IPS-15b (cell line): ENCODE results near the gene FBXW8.

Experiments
- H3K27me3 ChIP-seq: one replicate; pipeline ENCODE4 v1.6.1; 2013; ENCODE audit warnings: low read length; ENCODE audit not compliant: control insufficient read depth, insufficient read depth
- H3K36me3 ChIP-seq: one replicate; pipeline ENCODE4 v1.6.1; 2013; ENCODE audit warnings: low read length; ENCODE audit not compliant: control insufficient read depth, insufficient read depth
- H3K4me1 ChIP-seq: one replicate; pipeline ENCODE4 v1.6.1; 2013; ENCODE audit warnings: mild to moderate bottlenecking, low read length; ENCODE audit not compliant: control insufficient read depth, insufficient read depth
- H3K4me3 ChIP-seq: one replicate; pipeline ENCODE4 v1.5.1; 2013; ENCODE audit warnings: low read depth, low read length
- H3K9ac ChIP-seq: one replicate; pipeline ENCODE4 v1.6.1; 2013; ENCODE audit warnings: low read depth, mild to moderate bottlenecking, low read length
- H3K9me3 ChIP-seq: one replicate; pipeline ENCODE4 v1.6.1; 2013; ENCODE audit warnings: mild to moderate bottlenecking, low read length; ENCODE audit not compliant: control insufficient read depth, insufficient read depth

The FBXW8 gene

GRCh38 chr12:117034249-117034648 is 123.5 kb downstream of the FBXW8 start:
- Histone ChIP-seq H3K9ac (peak overlapping the region; percentile 47), H3K36me3 (no peaks in the 10 kb centered on the region), H3K4me1 (no peaks in the 10 kb centered on the region), H3K9me3 (no peaks in the 10 kb centered on the region), H3K4me3 (no peak overlapping the region), H3K27me3 (no peaks in the 10 kb centered on the region)

GRCh38 chr12:117034701-117035151 is 124.0 kb downstream of the FBXW8 start:
- Histone ChIP-seq H3K36me3 (no peaks in the 10 kb centered on the region), H3K4me3 (no peak overlapping the region), H3K9ac (no peak overlapping the region)

GRCh38 chr12:117035287-117035686 is 124.5 kb downstream of the FBXW8 start:
- no peaks in the 10 kb centered on the region for H3K27me3 ChIP-seq
- H3K9me3 ChIP-seq: no peaks in the 10 kb centered on the region
- H3K36me3 ChIP-seq: no peaks in the 10 kb centered on the region
- H3K9ac ChIP-seq: no peak overlapping the region
- H3K4me3 ChIP-seq: no peak overlapping the region
- H3K4me1 ChIP-seq: no peaks in the 10 kb centered on the region

More at GRCh38 chr12:117034701-117035151, 124.0 kb downstream of the FBXW8 start:
- Histone ChIP-seq H3K27me3 (no peaks in the 10 kb centered on the region), H3K9me3 (no peaks in the 10 kb centered on the region), H3K4me1 (no peaks in the 10 kb centered on the region)

GRCh38 chr12:117036046-117036445 is 125.3 kb downstream of the FBXW8 start:
- Histone ChIP-seq H3K4me3 (no peak overlapping the region), H3K36me3 (no peaks in the 10 kb centered on the region), H3K4me1 (no peaks in the 10 kb centered on the region), H3K27me3 (no peaks in the 10 kb centered on the region), H3K9me3 (no peaks in the 10 kb centered on the region), H3K9ac (no peak overlapping the region)

GRCh38 chr12:117036547-117036946 is 125.8 kb downstream of the FBXW8 start:
- Histone ChIP-seq H3K4me3 (no peak overlapping the region), H3K9me3 (no peaks in the 10 kb centered on the region), H3K4me1 (no peaks in the 10 kb centered on the region), H3K9ac (no peak overlapping the region), H3K27me3 (no peaks in the 10 kb centered on the region), H3K36me3 (no peaks in the 10 kb centered on the region)

- no peaks in the 10 kb centered on the region for H3K9me3 ChIP-seq
Measured at GRCh38 chr12:117037289-117038022, 126.7 kb downstream of the FBXW8 start.

GRCh38 chr12:117038023-117038680 is 127.4 kb downstream of the FBXW8 start:
- no peak overlapping the region for H3K9ac ChIP-seq
- H3K27me3 ChIP-seq: no peaks in the 10 kb centered on the region
- no peaks in the 10 kb centered on the region for H3K4me1 ChIP-seq
- no peaks in the 10 kb centered on the region for H3K9me3 ChIP-seq
- no peaks in the 10 kb centered on the region for H3K36me3 ChIP-seq
- no peak overlapping the region for H3K4me3 ChIP-seq

More at GRCh38 chr12:117037289-117038022, 126.7 kb downstream of the FBXW8 start:
- no peak overlapping the region for H3K9ac ChIP-seq
- H3K27me3 ChIP-seq: no peaks in the 10 kb centered on the region
- H3K4me1 ChIP-seq: no peaks in the 10 kb centered on the region
- no peaks in the 10 kb centered on the region for H3K36me3 ChIP-seq
- H3K4me3 ChIP-seq: no peak overlapping the region

GRCh38 chr12:117038919-117039318 is 128.2 kb downstream of the FBXW8 start:
- Histone ChIP-seq H3K4me1 (no peaks in the 10 kb centered on the region), H3K9ac (no peak overlapping the region), H3K4me3 (no peak overlapping the region), H3K9me3 (no peaks in the 10 kb centered on the region), H3K27me3 (no peaks in the 10 kb centered on the region), H3K36me3 (no peaks in the 10 kb centered on the region)

- H3K4me3 ChIP-seq: no peak overlapping the region
- H3K27me3 ChIP-seq: no peaks in the 10 kb centered on the region
- H3K4me1 ChIP-seq: no peaks in the 10 kb centered on the region
- no peak overlapping the region for H3K9ac ChIP-seq
- H3K36me3 ChIP-seq: no peaks in the 10 kb centered on the region
- no peaks in the 10 kb centered on the region for H3K9me3 ChIP-seq
Measured at GRCh38 chr12:117039891-117040309, 129.2 kb downstream of the FBXW8 start.

- Histone ChIP-seq H3K9me3 (no peaks in the 10 kb centered on the region), H3K4me3 (no peak overlapping the region), H3K36me3 (no peaks in the 10 kb centered on the region), H3K27me3 (no peaks in the 10 kb centered on the region), H3K9ac (no peak overlapping the region), H3K4me1 (no peaks in the 10 kb centered on the region)
Measured at GRCh38 chr12:117040496-117040895, 129.7 kb downstream of the FBXW8 start.

GRCh38 chr12:117041798-117042170 is 131.0 kb downstream of the FBXW8 start:
- Histone ChIP-seq H3K4me1 (peaks cover 2% of the 10 kb centered on the region), H3K36me3 (no peaks in the 10 kb centered on the region)

More at GRCh38 chr12:117041798-117042170, 131.0 kb downstream of the FBXW8 start:
- H3K27me3 ChIP-seq: no peaks in the 10 kb centered on the region
- no peak overlapping the region for H3K4me3 ChIP-seq
- H3K9ac ChIP-seq: no peak overlapping the region
- no peaks in the 10 kb centered on the region for H3K9me3 ChIP-seq
